ENCODE results near the gene ZC3H6. TPM values are rescaled to one million over a fixed set of nuclear protein-coding genes. Genes with fewer than 3 reads are reported as not detected.

ZC3H6 gene
- total and polyA plus RNA-seq, 2 donors (not counting 1 experiment from before 2014, with no cell fraction given): 1.7 to 6.6 TPM

DNA sequence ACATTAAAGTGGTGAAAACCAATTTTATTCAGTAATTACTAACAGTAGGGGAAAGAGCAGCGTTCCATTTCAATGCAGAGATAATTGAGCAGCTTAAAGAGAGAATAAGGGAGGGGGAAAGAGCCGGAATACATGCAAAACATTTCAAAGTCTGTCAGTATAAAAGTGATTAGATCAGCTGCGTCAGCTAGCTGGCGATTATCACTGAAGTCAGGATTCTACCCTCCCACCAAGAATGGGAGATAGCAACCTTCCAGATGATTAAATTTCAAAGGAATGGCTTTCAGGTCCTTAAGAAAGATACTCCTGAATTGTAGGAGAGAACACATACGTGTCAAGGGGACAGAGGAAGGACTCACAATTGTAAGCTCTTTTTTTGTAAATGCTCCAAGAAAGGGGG, 2.7 kb upstream of the ZC3H6 start:
- Histone ChIP-seq H3K4me1 (ENCODE audit: control insufficient read depth, extremely low read depth, insufficient read depth, low read length) (no peaks in the 10 kb centered on the region), H3K27ac (ENCODE audit: insufficient read depth, low read length) (no peak overlapping the region), H3K9ac (ENCODE audit: insufficient read depth, low read length) (no peak overlapping the region), H3K9me3 (ENCODE audit: control insufficient read depth, insufficient read depth, low read depth, low read length) (no peaks in the 10 kb centered on the region), H2AFZ (ENCODE audit: low read length) (no peak overlapping the region), H3K4me2 (ENCODE audit: extremely low read depth, insufficient read depth, low read length) (no peak overlapping the region), H3K4me3 (replicated peaks in 1 of 4; ENCODE audit: control extremely low read depth in 1 of 4, insufficient read depth in 1 of 4, low read depth in 3 of 4, low read length in 4 of 4) (no peak overlapping the region), H3K79me2 (ENCODE audit: control insufficient read depth, insufficient read depth, low read length) (no peaks in the 10 kb centered on the region), H3K36me3 (ENCODE audit: control insufficient read depth, insufficient read depth, low read length) (no peaks in the 10 kb centered on the region), H4K20me1 (ENCODE audit: control insufficient read depth, extremely low read depth, insufficient read depth, low read length) (no peaks in the 10 kb centered on the region), H3K27me3 (ENCODE audit: control insufficient read depth, insufficient read depth, low read length) (no peaks in the 10 kb centered on the region)
- TF ChIP-seq, protein P1, sequence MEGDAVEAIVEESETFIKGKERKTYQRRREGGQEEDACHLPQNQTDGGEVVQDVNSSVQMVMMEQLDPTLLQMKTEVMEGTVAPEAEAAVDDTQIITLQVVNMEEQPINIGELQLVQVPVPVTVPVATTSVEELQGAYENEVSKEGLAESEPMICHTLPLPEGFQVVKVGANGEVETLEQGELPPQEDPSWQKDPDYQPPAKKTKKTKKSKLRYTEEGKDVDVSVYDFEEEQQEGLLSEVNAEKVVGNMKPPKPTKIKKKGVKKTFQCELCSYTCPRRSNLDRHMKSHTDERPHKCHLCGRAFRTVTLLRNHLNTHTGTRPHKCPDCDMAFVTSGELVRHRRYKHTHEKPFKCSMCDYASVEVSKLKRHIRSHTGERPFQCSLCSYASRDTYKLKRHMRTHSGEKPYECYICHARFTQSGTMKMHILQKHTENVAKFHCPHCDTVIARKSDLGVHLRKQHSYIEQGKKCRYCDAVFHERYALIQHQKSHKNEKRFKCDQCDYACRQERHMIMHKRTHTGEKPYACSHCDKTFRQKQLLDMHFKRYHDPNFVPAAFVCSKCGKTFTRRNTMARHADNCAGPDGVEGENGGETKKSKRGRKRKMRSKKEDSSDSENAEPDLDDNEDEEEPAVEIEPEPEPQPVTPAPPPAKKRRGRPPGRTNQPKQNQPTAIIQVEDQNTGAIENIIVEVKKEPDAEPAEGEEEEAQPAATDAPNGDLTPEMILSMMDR (conservative IDR thresholded peaks at IDR 0.05 in 1 of 2, IDR thresholded peaks at IDR 0.05 in 1 of 2; ENCODE audit: low read depth in 1 of 2, low read length in 2 of 2): no peak
- TF ChIP-seq EZH2 (IDR thresholded peaks at IDR 0.05; ENCODE audit: low read length, missing control alignments): no peak
- no peak for DNase-seq (ENCODE audit: low read depth in 2 of 2)

DNA sequence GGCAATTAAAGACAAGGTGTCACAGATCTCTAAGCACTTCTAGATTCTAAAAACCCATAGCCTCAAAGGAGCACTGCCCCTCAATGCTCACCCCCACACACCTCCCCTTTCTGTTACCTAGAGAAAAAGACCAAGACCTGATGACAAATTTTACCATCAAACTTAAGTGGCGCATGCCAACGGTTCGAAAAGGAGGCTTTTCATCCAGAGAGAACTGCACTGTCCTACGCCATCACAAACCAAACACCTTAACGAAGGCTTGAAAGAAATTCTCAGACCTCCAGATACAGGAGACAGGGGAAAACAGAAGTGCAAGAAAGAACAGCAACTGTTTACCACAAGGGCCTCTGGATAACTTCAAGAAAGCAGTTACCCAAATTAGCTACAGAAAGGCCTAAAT, 2.0 kb upstream of the ZC3H6 start:
- Histone ChIP-seq H3K4me1 (ENCODE audit: control insufficient read depth, extremely low read depth, insufficient read depth, low read length) (no peaks in the 10 kb centered on the region), H3K4me3 (replicated peaks in 1 of 4; ENCODE audit: control extremely low read depth in 1 of 4, insufficient read depth in 1 of 4, low read depth in 3 of 4, low read length in 4 of 4) (no peak overlapping the region), H3K79me2 (ENCODE audit: control insufficient read depth, insufficient read depth, low read length) (no peaks in the 10 kb centered on the region), H3K27ac (ENCODE audit: insufficient read depth, low read length) (no peak overlapping the region), H3K27me3 (ENCODE audit: control insufficient read depth, insufficient read depth, low read length) (no peaks in the 10 kb centered on the region), H3K9me3 (ENCODE audit: control insufficient read depth, insufficient read depth, low read depth, low read length) (no peaks in the 10 kb centered on the region), H3K4me2 (ENCODE audit: extremely low read depth, insufficient read depth, low read length) (no peak overlapping the region), H3K9ac (ENCODE audit: insufficient read depth, low read length) (no peak overlapping the region), H4K20me1 (ENCODE audit: control insufficient read depth, extremely low read depth, insufficient read depth, low read length) (no peaks in the 10 kb centered on the region), H3K36me3 (ENCODE audit: control insufficient read depth, insufficient read depth, low read length) (no peaks in the 10 kb centered on the region), H2AFZ (ENCODE audit: low read length) (no peak overlapping the region)
- DNase-seq (ENCODE audit: low read depth in 2 of 2): no peak
- TF ChIP-seq, protein P1 (conservative IDR thresholded peaks at IDR 0.05 in 1 of 2, IDR thresholded peaks at IDR 0.05 in 1 of 2; ENCODE audit: low read depth in 1 of 2, low read length in 2 of 2): no peak
- no peak for TF ChIP-seq EZH2 (IDR thresholded peaks at IDR 0.05; ENCODE audit: low read length, missing control alignments)

DNA sequence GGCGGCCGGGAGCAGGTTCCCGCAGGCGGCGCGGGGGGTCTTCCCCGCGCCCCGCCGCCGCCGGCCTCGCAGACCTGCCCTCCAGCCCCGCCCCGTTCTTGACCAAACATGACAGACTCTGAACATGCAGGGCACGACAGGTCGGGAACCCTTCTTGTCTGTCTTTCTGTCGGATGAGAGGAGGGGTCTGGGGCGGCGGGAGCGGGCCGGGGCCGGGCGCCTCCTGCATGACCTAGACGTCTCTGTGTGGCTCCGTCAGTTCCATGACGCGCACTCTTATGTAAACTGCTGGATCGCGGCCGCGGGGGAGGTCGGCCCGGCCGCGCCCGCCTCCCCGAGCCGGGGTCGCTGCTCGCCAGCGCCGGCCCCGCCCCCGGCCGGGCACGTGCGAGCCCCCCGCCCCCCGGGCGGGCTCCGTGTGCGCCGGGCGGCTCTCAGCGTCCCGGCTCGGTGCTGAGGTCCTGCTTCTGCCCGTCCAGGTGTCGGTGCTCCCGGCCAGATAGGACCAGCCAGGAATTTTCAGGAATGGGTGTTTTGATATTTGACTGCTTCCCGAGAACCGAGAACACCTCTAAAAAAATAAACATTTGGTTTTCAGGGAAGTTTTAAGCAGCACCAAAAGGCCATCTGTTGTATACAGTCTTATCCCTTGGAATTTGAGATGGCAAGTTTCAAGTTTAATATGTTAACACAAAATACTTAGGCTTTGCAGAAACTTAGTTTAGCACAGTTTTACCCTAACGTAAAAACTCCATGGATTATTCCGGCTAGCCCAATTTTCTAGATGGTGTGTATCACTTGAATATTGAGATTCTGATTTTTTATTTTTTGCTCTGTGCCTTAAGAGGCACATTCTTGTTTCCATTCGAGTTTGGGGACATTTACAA, 733 bp downstream of the ZC3H6 start:
- Histone ChIP-seq H3K27me3 (ENCODE audit: control insufficient read depth, insufficient read depth, low read length) (no peaks in the 10 kb centered on the region), H3K36me3 (ENCODE audit: control insufficient read depth, insufficient read depth, low read length) (no peaks in the 10 kb centered on the region), H3K9me3 (ENCODE audit: control insufficient read depth, insufficient read depth, low read depth, low read length) (no peaks in the 10 kb centered on the region), H3K79me2 (ENCODE audit: control insufficient read depth, insufficient read depth, low read length) (no peaks in the 10 kb centered on the region), H3K27ac (ENCODE audit: insufficient read depth, low read length) (peak overlapping the region; percentile 99), H2AFZ (ENCODE audit: low read length) (peak overlapping the region; percentile 62), H3K9ac (ENCODE audit: insufficient read depth, low read length) (peak overlapping the region; percentile 100), H3K4me2 (ENCODE audit: extremely low read depth, insufficient read depth, low read length) (peak overlapping the region; percentile 87), H4K20me1 (ENCODE audit: control insufficient read depth, extremely low read depth, insufficient read depth, low read length) (no peaks in the 10 kb centered on the region), H3K4me3 (replicated peaks in 1 of 4; ENCODE audit: control extremely low read depth in 1 of 4, insufficient read depth in 1 of 4, low read depth in 3 of 4, low read length in 4 of 4) (peak overlapping the region; percentile 86 to 98 (median 92)), H3K4me1 (ENCODE audit: control insufficient read depth, extremely low read depth, insufficient read depth, low read length) (no peaks in the 10 kb centered on the region)
- peak; percentile 86 to 89 for DNase-seq (ENCODE audit: low read depth in 2 of 2)
- TF ChIP-seq, protein P1 (conservative IDR thresholded peaks at IDR 0.05 in 1 of 2, IDR thresholded peaks at IDR 0.05 in 1 of 2; ENCODE audit: low read depth in 1 of 2, low read length in 2 of 2): no peak
- TF ChIP-seq EZH2 (IDR thresholded peaks at IDR 0.05; ENCODE audit: low read length, missing control alignments): no peak

All from fibroblast of lung (primary cell).